ENCODE data around the gene RBM42. TPM values are rescaled to one million over a fixed set of nuclear protein-coding genes. Genes with fewer than 3 reads are reported as not detected.
A peak's percentile ranks its signal among the peaks of the same experiment; 100 is the strongest.
"Not testable (repeated sequence)": the region's sequence is repeated elsewhere in the genome, so short reads cannot be mapped to it uniquely, and the experiment has no call there.

RBM42 gene
- total RNA-seq, 1 donor from 2014 or later, result 73.6 TPM

GRCh38 chr19:35601971-35602370 lies 26.9 kb upstream of the RBM42 start:
- ATAC-seq (ENCODE audit: low read depth), result no peak
- DNase-seq, result no peak
- Mint-ChIP-seq H3K4me3 (no peak overlapping the region), H3K27me3 (peaks cover 10% of the 10 kb centered on the region), H3K36me3 (ENCODE audit: low read depth) (no peaks in the 10 kb centered on the region), H3K4me1 (no peaks in the 10 kb centered on the region), H3K27ac (no peak overlapping the region), H3K9me3 (no peaks in the 10 kb centered on the region)
- ChIA-PET CTCF (no interaction called here), POLR2A (interaction anchor here (0.7 kb wide), 1 partner anchor 291 kb away, joined by 12 read pairs; no protein-coding TSS in a partner anchor)
- TF ChIP-seq CTCF (IDR thresholded peaks at IDR 0.05), result no peak
- intact Hi-C loops (cut with micrococcal nuclease), result no loop called here

GRCh38 chr19:35604436-35604835 lies 24.4 kb upstream of the RBM42 start:
- POLR2A ChIA-PET; DNase-seq; H3K4me3 Mint-ChIP-seq; H3K27me3 Mint-ChIP-seq; intact Hi-C loops (cut with micrococcal nuclease); H3K27ac Mint-ChIP-seq; CTCF ChIA-PET; ATAC-seq (ENCODE audit: low read depth); H3K9me3 Mint-ChIP-seq; H3K36me3 Mint-ChIP-seq (ENCODE audit: low read depth): not testable (repeated sequence)
- peaks cover 11% of the 10 kb centered on the region for H3K4me1 Mint-ChIP-seq

GRCh38 chr19:35607170-35607569 lies 21.7 kb upstream of the RBM42 start:
- H3K9me3 Mint-ChIP-seq; intact Hi-C loops (cut with micrococcal nuclease); ATAC-seq (ENCODE audit: low read depth); H3K27ac Mint-ChIP-seq; H3K36me3 Mint-ChIP-seq (ENCODE audit: low read depth); CTCF ChIA-PET; H3K27me3 Mint-ChIP-seq; DNase-seq; H3K4me3 Mint-ChIP-seq: not testable (repeated sequence)
- H3K4me1 Mint-ChIP-seq, result peaks cover 35% of the 10 kb centered on the region
- POLR2A ChIA-PET, result interaction anchor here (0.6 to 0.7 kb wide), 2 partner anchors 15 to 108 kb away, joined by 6 to 7 read pairs; no protein-coding TSS in a partner anchor

GRCh38 chr19:35607661-35608060 lies 21.2 kb upstream of the RBM42 start:
- H3K27ac Mint-ChIP-seq, result no peak overlapping the region
- intact Hi-C loops (cut with micrococcal nuclease), result no loop called here
- no peaks in the 10 kb centered on the region for H3K27me3 Mint-ChIP-seq

GRCh38 chr19:35608251-35608650 lies 20.6 kb upstream of the RBM42 start:
- H3K27ac Mint-ChIP-seq, result peak overlapping the region; percentile 82
- H3K36me3 Mint-ChIP-seq (ENCODE audit: low read depth), result no peaks in the 10 kb centered on the region
- intact Hi-C loops (cut with micrococcal nuclease), result no loop called here
- ChIA-PET POLR2A (interaction anchor here (0.5 kb wide), 1 partner anchor 17 kb away, joined by 5 read pairs; no protein-coding TSS in a partner anchor), CTCF (no interaction called here)
- peaks cover 4% of the 10 kb centered on the region for H3K9me3 Mint-ChIP-seq
- DNase-seq, result no peak
- no peak overlapping the region for H3K4me3 Mint-ChIP-seq
- no peak for ATAC-seq (ENCODE audit: low read depth)
- no peak for TF ChIP-seq CTCF (IDR thresholded peaks at IDR 0.05)
- H3K27me3 Mint-ChIP-seq, result no peaks in the 10 kb centered on the region
- peaks cover 45% of the 10 kb centered on the region for H3K4me1 Mint-ChIP-seq

More at GRCh38 chr19:35607661-35608060, 21.2 kb upstream of the RBM42 start:
- Mint-ChIP-seq H3K4me3 (no peak overlapping the region), H3K9me3 (peaks cover 4% of the 10 kb centered on the region), H3K36me3 (ENCODE audit: low read depth) (no peaks in the 10 kb centered on the region), H3K4me1 (peaks cover 40% of the 10 kb centered on the region)
- TF ChIP-seq CTCF (IDR thresholded peaks at IDR 0.05), result no peak
- ChIA-PET CTCF (no interaction called here), POLR2A (interaction anchor here (0.6 to 0.7 kb wide), 2 partner anchors 14 to 107 kb away, joined by 6 to 7 read pairs; no protein-coding TSS in a partner anchor)
- no peak for DNase-seq
- ATAC-seq (ENCODE audit: low read depth), result no peak

- Mint-ChIP-seq H3K27me3 (no peaks in the 10 kb centered on the region), H3K36me3 (ENCODE audit: low read depth) (peaks cover 3% of the 10 kb centered on the region), H3K4me1 (peaks cover 48% of the 10 kb centered on the region), H3K4me3 (peak overlapping the region; percentile 25), H3K27ac (peak overlapping the region; percentile 93), H3K9me3 (peaks cover 4% of the 10 kb centered on the region)
- ChIA-PET CTCF (no interaction called here), POLR2A (interaction anchor here (0.9 to 1.9 kb wide), 7 partner anchors 11 to 263 kb away, joined by 3 to 12 read pairs (median 5); partner anchors contain the start of genes COX6B1, FFAR1 and RBM42)
- DNase-seq (peak; percentile 41), ATAC-seq (ENCODE audit: low read depth) (peak; percentile 58)
- TF ChIP-seq CTCF (IDR thresholded peaks at IDR 0.05), result no peak
- intact Hi-C loops (cut with micrococcal nuclease), result no loop called here
Observed at GRCh38 chr19:35609851-35610353, 18.9 kb upstream of the RBM42 start.

Data from activated B cell treated with CpG ODN at 0.5 μM for 24 hours (primary cell).